Neuronal stem cell (in vitro differentiated cells): Measurements from ENCODE around the gene LLGL2.

Experiments used
- DNase-seq: peaks from one replicate; pipeline ENCODE4 v3.0.0-alpha.2; 2013; ENCODE audit warnings: low spot score
- H2AFZ ChIP-seq: one replicate; pipeline ENCODE4 v1.6.1; 2013; ENCODE audit warnings: mild to moderate bottlenecking, low read length, inconsistent platforms
- H2AK5ac ChIP-seq: 2 replicates; pipeline ENCODE4 v1.6.1; 2013; ENCODE audit warnings: low read depth, mild to moderate bottlenecking, inconsistent platforms, low read length, moderate library complexity, mixed read lengths
- H2BK120ac ChIP-seq: 2 replicates; pipeline ENCODE4 v1.6.1; 2013; ENCODE audit warnings: low read depth, mild to moderate bottlenecking, inconsistent platforms, low read length, moderate library complexity, mixed read lengths
- H2BK12ac ChIP-seq: one replicate; pipeline ENCODE4 v1.6.1; 2013; ENCODE audit warnings: low read length, inconsistent platforms
- H2BK15ac ChIP-seq: 2 replicates; pipeline ENCODE4 v1.6.1; 2013; ENCODE audit warnings: mild to moderate bottlenecking, low read length, inconsistent platforms, mixed read lengths
- H2BK5ac ChIP-seq: one replicate; pipeline ENCODE4 v1.6.1; 2013; ENCODE audit warnings: inconsistent platforms, mild to moderate bottlenecking, low read length, moderate library complexity
- H3K14ac ChIP-seq: one replicate; pipeline ENCODE4 v1.6.1; 2013; ENCODE audit warnings: low read length, inconsistent platforms
- H3K18ac ChIP-seq: 2 replicates; pipeline ENCODE4 v1.6.1; 2013; ENCODE audit warnings: low read length, inconsistent platforms
- H3K23ac ChIP-seq: 2 replicates; pipeline ENCODE4 v1.6.1; 2013; ENCODE audit warnings: low read depth, mild to moderate bottlenecking, mixed read lengths, low read length, inconsistent platforms; ENCODE audit not compliant: poor library complexity
- H3K27ac ChIP-seq: replicated peaks from 3 replicates; pipeline ENCODE4 v1.5.1; 2013; ENCODE audit warnings: low read length, inconsistent platforms
- H3K27me3 ChIP-seq, 3 experiments: 2 replicates each; pipeline ENCODE4 v1.6.1; 2013; ENCODE audit warnings: low read length in 3 of 3, mild to moderate bottlenecking in 2 of 3, inconsistent platforms in 1 of 3, low read depth in 1 of 3, mixed read lengths in 1 of 3, moderate library complexity in 1 of 3; ENCODE audit not compliant: control insufficient read depth in 3 of 3, insufficient read depth in 3 of 3
- H3K36me3 ChIP-seq, 2 donors: replicated peaks in 1 of 2; 2 replicates each; pipeline ENCODE4 v1.6.1; 2013; ENCODE audit warnings: low read length in 2 of 2; ENCODE audit not compliant: control insufficient read depth in 2 of 2, insufficient read depth in 2 of 2
- H3K4ac ChIP-seq: 2 replicates; pipeline ENCODE4 v1.6.1; 2013; ENCODE audit warnings: inconsistent platforms, mild to moderate bottlenecking, low read length, moderate library complexity
- H3K4me1 ChIP-seq, 2 donors: 1 replicate in 1 of 2; 2 replicates in 1 of 2; pipeline ENCODE4 v1.6.1; 2013; ENCODE audit warnings: low read length in 2 of 2, low read depth in 1 of 2; ENCODE audit not compliant: control insufficient read depth in 2 of 2, insufficient read depth in 1 of 2
- H3K4me2 ChIP-seq: one replicate; pipeline ENCODE4 v1.6.1; 2013; ENCODE audit warnings: mild to moderate bottlenecking, low read length, inconsistent platforms; ENCODE audit not compliant: insufficient read depth, poor library complexity, severe bottlenecking
- H3K4me3 ChIP-seq, 2 donors: 2 replicates each; pipeline ENCODE4 v1.5.1; 2013; ENCODE audit warnings: low read length in 2 of 2, mild to moderate bottlenecking in 2 of 2, inconsistent platforms in 1 of 2, moderate library complexity in 1 of 2
- H3K79me1 ChIP-seq: one replicate; pipeline ENCODE4 v1.6.1; 2013; ENCODE audit warnings: low read depth, mild to moderate bottlenecking, inconsistent platforms, low read length, moderate library complexity
- H3K9ac ChIP-seq: one replicate; pipeline ENCODE4 v1.6.1; 2013; ENCODE audit warnings: mild to moderate bottlenecking, low read depth, low read length, inconsistent platforms; ENCODE audit not compliant: poor library complexity
- H3K9me3 ChIP-seq, 2 donors: replicated peaks in 1 of 2; 2 replicates each; pipeline versions ENCODE3 to v1.6.1; 2013; ENCODE audit warnings: low read length in 2 of 2, mild to moderate bottlenecking in 2 of 2, inconsistent platforms in 1 of 2, low read depth in 1 of 2, mixed read lengths in 1 of 2, moderate library complexity in 1 of 2; ENCODE audit not compliant: control insufficient read depth in 2 of 2, insufficient read depth in 1 of 2
- H4K8ac ChIP-seq: one replicate; pipeline ENCODE4 v1.6.1; 2013; ENCODE audit warnings: low read depth, mild to moderate bottlenecking, inconsistent platforms, low read length, moderate library complexity
- H4K91ac ChIP-seq: one replicate; pipeline ENCODE4 v1.6.1; 2013; ENCODE audit warnings: low read length, low read depth, mild to moderate bottlenecking, inconsistent platforms; ENCODE audit not compliant: poor library complexity
- WGBS, 2 donors: extraction: QIAGEN DNeasy Blood & Tissue Kit; methylation state at CpG; one replicate each; pipeline ENCODE4 v1.1.7; 2013; ENCODE audit warnings: missing lambda C conversion rate in 2 of 2, mixed read lengths in 1 of 2; ENCODE audit not compliant: insufficient read length in 2 of 2, insufficient replicate concordance in 1 of 2; ENCODE audit errors: extremely low coverage in 2 of 2; 5-methylcytosine and 5-hydroxymethylcytosine counted together

LLGL2 gene

GRCh38 chr17:75503976-75504346 lies 21.5 kb upstream of the LLGL2 start:
- Histone ChIP-seq H3K14ac (no peak overlapping the region), H3K4me3 (no peak overlapping the region), H4K8ac (no peak overlapping the region), H3K23ac (no peak overlapping the region), H2BK12ac (no peak overlapping the region), H3K27ac (no peak overlapping the region), H3K79me1 (peaks cover 18% of the 10 kb centered on the region), H3K4me2 (no peak overlapping the region), H2AFZ (no peak overlapping the region), H3K4ac (no peak overlapping the region), H3K9ac (no peak overlapping the region), H3K9me3 (no peaks in the 10 kb centered on the region), H2BK15ac (no peak overlapping the region), H3K4me1 (peaks cover 0 to 3% of the 10 kb centered on the region in 2 donors), H3K36me3 (peaks cover 42 to 88% of the 10 kb centered on the region in 2 donors), H4K91ac (no peak overlapping the region), H2BK120ac (no peak overlapping the region), H3K18ac (no peak overlapping the region), H3K27me3 (no peaks in the 10 kb centered on the region), H2BK5ac (peak overlapping the region; percentile 66), H2AK5ac (peak overlapping the region; percentile 75)
- WGBS, 2 donors: no CpG with 5 or more reads among the region's 13 CpGs
- DNase-seq: no peak

DNA sequence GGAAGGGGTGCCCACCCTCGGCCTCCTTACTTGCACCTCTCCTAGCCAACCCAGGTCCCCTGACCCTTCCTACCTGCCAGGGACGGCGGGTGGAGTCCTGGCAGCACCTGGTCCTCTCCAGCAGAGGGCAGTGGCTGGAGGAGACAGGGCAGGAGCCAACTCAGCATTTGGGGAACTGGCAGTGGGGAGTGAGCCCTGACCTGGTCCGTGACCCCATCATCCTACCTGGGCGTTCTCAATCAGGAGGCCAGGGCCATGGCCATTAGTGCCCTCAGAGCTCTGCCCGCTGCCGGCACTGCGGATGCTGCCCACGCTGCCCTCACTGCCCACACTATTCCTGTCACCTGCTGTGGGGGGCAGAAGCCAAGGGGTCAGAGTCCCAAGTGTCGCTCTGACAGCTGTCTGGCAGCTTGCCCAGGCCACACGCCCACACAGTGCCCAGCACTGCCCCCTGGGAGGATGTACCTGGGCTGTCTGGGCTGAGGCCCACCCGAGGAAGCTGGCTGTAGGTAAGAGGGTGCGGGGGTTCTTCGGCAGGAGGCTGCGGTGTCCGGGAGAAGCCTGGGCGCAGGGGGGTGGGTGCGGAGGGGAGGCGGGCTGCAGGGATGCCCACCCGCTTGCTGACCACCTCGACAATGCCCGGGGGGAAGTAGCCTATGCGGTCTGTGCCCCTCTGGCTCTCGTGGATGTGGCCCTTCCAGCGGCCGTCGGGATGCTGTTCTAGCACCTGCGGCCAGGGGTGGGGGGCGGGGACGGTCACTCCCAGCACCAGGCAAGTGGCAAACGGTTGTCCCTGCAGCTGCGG lies 20.9 kb upstream of the LLGL2 start:
- H3K79me1 ChIP-seq: peaks cover 18% of the 10 kb centered on the region
- no peak overlapping the region for H3K4me2 ChIP-seq
- H3K4ac ChIP-seq: no peak overlapping the region
- no peak overlapping the region for H2AFZ ChIP-seq
- peak overlapping the region; percentile 66 for H2BK5ac ChIP-seq
- WGBS, 2 donors: no CpG with 5 or more reads among the region's 32 CpGs
- peak overlapping the region; percentile 41 for H2BK120ac ChIP-seq
- H3K4me3 ChIP-seq: no peak overlapping the region
- H2BK12ac ChIP-seq: no peak overlapping the region
- peaks cover 0 to 3% of the 10 kb centered on the region in 2 donors for H3K4me1 ChIP-seq
- peak overlapping the region; percentile 81 for H3K9ac ChIP-seq
- DNase-seq: no peak
- H3K36me3 ChIP-seq: peaks cover 39 to 88% of the 10 kb centered on the region in 2 donors
- H3K23ac ChIP-seq: peak overlapping the region; percentile 25
- no peak overlapping the region for H4K91ac ChIP-seq
- peak overlapping the region; percentile 38 for H3K18ac ChIP-seq
- no peak overlapping the region for H3K27ac ChIP-seq
- H2AK5ac ChIP-seq: peak overlapping the region; percentile 75
- no peaks in the 10 kb centered on the region for H3K9me3 ChIP-seq
- no peaks in the 10 kb centered on the region for H3K27me3 ChIP-seq
- no peak overlapping the region for H2BK15ac ChIP-seq
- no peak overlapping the region for H4K8ac ChIP-seq
- H3K14ac ChIP-seq: no peak overlapping the region

GRCh38 chr17:75505152-75505409 lies 20.4 kb upstream of the LLGL2 start:
- Histone ChIP-seq H3K14ac (no peak overlapping the region), H2AK5ac (no peak overlapping the region), H3K36me3 (peaks cover 38 to 87% of the 10 kb centered on the region in 2 donors), H3K4me3 (no peak overlapping the region), H2BK120ac (peak overlapping the region; percentile 41), H3K9ac (no peak overlapping the region), H3K4me2 (no peak overlapping the region), H4K91ac (no peak overlapping the region), H3K18ac (no peak overlapping the region), H2BK15ac (no peak overlapping the region), H3K4ac (no peak overlapping the region), H2AFZ (no peak overlapping the region), H3K27me3 (no peaks in the 10 kb centered on the region), H3K27ac (no peak overlapping the region), H3K9me3 (no peaks in the 10 kb centered on the region), H2BK5ac (peak overlapping the region; percentile 22), H2BK12ac (no peak overlapping the region), H3K79me1 (peaks cover 21% of the 10 kb centered on the region), H3K23ac (peak overlapping the region; percentile 25), H3K4me1 (peaks cover 0 to 3% of the 10 kb centered on the region in 2 donors), H4K8ac (no peak overlapping the region)
- no peak for DNase-seq
- no CpG with 5 or more reads among the region's 4 CpGs for WGBS, 2 donors

DNA sequence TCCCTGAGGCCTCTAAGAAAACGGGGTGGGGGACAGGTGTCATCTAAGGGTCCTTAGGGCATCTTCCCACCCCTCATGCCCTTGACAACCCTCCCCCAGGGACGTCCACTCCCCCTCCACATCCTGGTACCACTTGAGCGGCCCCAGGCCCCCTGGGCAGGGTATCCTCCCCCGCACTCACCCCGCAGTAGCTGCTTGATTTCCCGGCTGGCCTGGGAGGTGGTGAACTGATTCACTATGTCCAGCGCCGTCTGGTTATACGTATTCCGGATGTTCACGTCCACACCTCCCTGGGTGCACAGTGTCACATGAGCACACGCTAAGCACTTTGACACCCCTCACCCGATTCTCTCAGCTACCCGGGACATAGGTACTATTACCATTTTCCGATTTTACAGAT lies 19.9 kb upstream of the LLGL2 start:
- Histone ChIP-seq H3K79me1 (peaks cover 21% of the 10 kb centered on the region), H2BK5ac (no peak overlapping the region), H3K4me1 (peaks cover 0 to 3% of the 10 kb centered on the region in 2 donors), H4K91ac (no peak overlapping the region), H2BK15ac (no peak overlapping the region), H3K9me3 (no peaks in the 10 kb centered on the region), H3K23ac (no peak overlapping the region), H3K27me3 (no peaks in the 10 kb centered on the region), H3K14ac (no peak overlapping the region), H2BK12ac (no peak overlapping the region), H2AFZ (no peak overlapping the region), H3K4me3 (no peak overlapping the region), H3K9ac (no peak overlapping the region), H3K27ac (no peak overlapping the region), H2AK5ac (no peak overlapping the region), H3K4me2 (no peak overlapping the region), H3K36me3 (peaks cover 37 to 86% of the 10 kb centered on the region in 2 donors), H4K8ac (no peak overlapping the region), H3K18ac (no peak overlapping the region), H2BK120ac (no peak overlapping the region), H3K4ac (no peak overlapping the region)
- WGBS, 2 donors: no CpG with 5 or more reads among the region's 15 CpGs
- DNase-seq: no peak
